T-cell (primary cell): ENCODE data around the gene ATP1B1. TPM values are rescaled to one million over a fixed set of nuclear protein-coding genes. Genes with fewer than 3 reads are reported as not detected.

Experiments
- ATAC-seq, 4 experiments: fragments of 200-7000 bp in 3 of 4; fragments of 150-1000 bp in 1 of 4; cut with Tn5 transposase; replicated peaks in 1 of 4; 1 replicate in 3 of 4; 2 replicates in 1 of 4; pipeline ENCODE4 v1.10.0; 2021; ENCODE audit warnings: moderate library complexity in 3 of 4, mild to moderate bottlenecking in 2 of 4, moderate number of reproducible peaks in 1 of 4
- CTCF ChIA-PET, 2 donors: fragments of 300-600 bp; sonication (Branson Sonifier 250); formaldehyde crosslinking; loops; one replicate each; lab custom pipeline; 2022; ENCODE audit warnings: antibody characterized with exemption in 2 of 2; lab: Charles Lee
- POLR2A ChIA-PET, 2 donors: fragments of 300-600 bp; sonication (Branson Sonifier 250); formaldehyde crosslinking; loops; one replicate each; lab custom pipeline; 2022; ENCODE audit warnings: antibody characterized with exemption in 2 of 2; lab: Charles Lee
- DNase-seq, 35 experiments: peaks; one replicate each; pipeline versions ENCODE4 v3.0.0 to v3.0.0-alpha.2; 2013 to 2023
- H3K27ac ChIP-seq: one replicate; pipeline ENCODE4 v1.5.1; 2013; ENCODE audit warnings: low read length
- H3K27me3 ChIP-seq, 2 experiments: replicated peaks in 1 of 2; 1 replicate in 1 of 2; 2 replicates in 1 of 2; pipeline versions ENCODE4 v1.6.1 to v1.7.0; 2013; ENCODE audit warnings: low read length in 1 of 2, mixed read lengths in 1 of 2; ENCODE audit not compliant: control insufficient read depth in 2 of 2, insufficient read depth in 2 of 2; ENCODE audit errors: extremely low read depth in 1 of 2
- H3K36me3 ChIP-seq, 2 donors: 1 replicate in 1 of 2; 2 replicates in 1 of 2; pipeline versions ENCODE4 v1.6.1 to v1.7.0; 2013; ENCODE audit warnings: low read length in 1 of 2; ENCODE audit not compliant: control insufficient read depth in 2 of 2, insufficient read depth in 1 of 2; ENCODE audit errors: extremely low read depth in 1 of 2
- H3K4me1 ChIP-seq, 2 experiments: 1 replicate in 1 of 2; 2 replicates in 1 of 2; pipeline versions ENCODE4 v1.6.1 to v1.7.0; 2013; ENCODE audit warnings: low read length in 2 of 2, mixed read lengths in 1 of 2; ENCODE audit not compliant: insufficient read depth in 2 of 2, control insufficient read depth in 1 of 2; ENCODE audit errors: extremely low read depth in 1 of 2
- H3K4me3 ChIP-seq, 2 donors: 1 replicate in 1 of 2; 2 replicates in 1 of 2; pipeline versions ENCODE4 v1.5.1 to v1.7.0; 2013; ENCODE audit warnings: mild to moderate bottlenecking in 2 of 2, low read length in 1 of 2, moderate library complexity in 1 of 2; ENCODE audit not compliant: control insufficient read depth in 1 of 2; ENCODE audit errors: extremely low read depth in 1 of 2
- H3K9me3 ChIP-seq: 2 replicates; pipeline ENCODE4 v1.7.0; 2013
- H3K27ac Mint-ChIP-seq, 2 donors: one replicate each; pipeline ENCODE4 v1.8.0; 2020 to 2021; ENCODE audit warnings: mild to moderate bottlenecking in 2 of 2, mixed read lengths in 2 of 2
- H3K27me3 Mint-ChIP-seq, 2 donors: one replicate each; pipeline ENCODE4 v1.8.0; 2021 to 2022; ENCODE audit warnings: mixed read lengths in 2 of 2
- H3K36me3 Mint-ChIP-seq: one replicate; pipeline ENCODE4 v1.8.0; 2021; ENCODE audit warnings: mixed read lengths
- H3K4me1 Mint-ChIP-seq, 3 donors: one replicate each; pipeline ENCODE4 v1.8.0; 2020 to 2022; ENCODE audit warnings: mixed read lengths in 3 of 3, mild to moderate bottlenecking in 1 of 3
- H3K4me3 Mint-ChIP-seq, 3 donors: one replicate each; pipeline ENCODE4 v1.8.0; 2020 to 2022; ENCODE audit warnings: mild to moderate bottlenecking in 3 of 3, mixed read lengths in 3 of 3, moderate library complexity in 3 of 3
- H3K9me3 Mint-ChIP-seq, 3 donors: one replicate each; pipeline ENCODE4 v1.8.0; 2020 to 2022; ENCODE audit warnings: mixed read lengths in 3 of 3
- WGBS: methylation state at CpG from one replicate; pipeline ENCODE4 v1.1.5; 2013; ENCODE audit warnings: missing lambda C conversion rate; ENCODE audit not compliant: insufficient coverage; 5-methylcytosine and 5-hydroxymethylcytosine counted together
- total RNA-seq, 35 experiments: library from RNA in 6 of 35; stranded (reverse) in 6 of 35; fragments of 120-200 nt in 1 of 35; gene quantifications; one replicate each; pipeline versions ENCODE4 v1.2.1 to v1.2.4 and lab custom pipeline; 2013 to 2026

The ATP1B1 gene
- total RNA-seq, 5 donors from 2014 or later (not counting 1 experiment from before 2014, with no cell fraction given) = 2.5 to 6.1 (median 3.9) TPM

- Histone ChIP-seq H3K27ac (no peak overlapping the region), H3K4me1 (no peaks in the 10 kb centered on the region), H3K36me3 (no peaks in the 10 kb centered on the region), H3K4me3 (no peak overlapping the region), H3K9me3 (no peaks in the 10 kb centered on the region), H3K27me3 (peaks cover 0 to 3% of the 10 kb centered on the region in 2 experiments)
- Mint-ChIP-seq H3K4me1 (no peaks in the 10 kb centered on the region), H3K36me3 (no peaks in the 10 kb centered on the region), H3K9me3 (peaks cover 0 to 11% (median 7%) of the 10 kb centered on the region in 3 donors), H3K27me3 (peaks cover 0 to 5% of the 10 kb centered on the region in 2 donors), H3K27ac (no peak overlapping the region), H3K4me3 (no peak overlapping the region)
- no peak for DNase-seq
- POLR2A ChIA-PET = interaction anchor here in 1 of 2 donors (0.6 kb wide), 1 partner anchor 194 kb away, joined by 3 read pairs; no protein-coding TSS in a partner anchor
- WGBS = no CpG with 5 or more reads among the region's 2 CpGs
- no peak for ATAC-seq
- CTCF ChIA-PET = interaction anchor here in 1 of 2 donors (1.0 kb wide), 1 partner anchor 40 kb away, joined by 3 read pairs; no protein-coding TSS in a partner anchor
These were observed 35.9 kb upstream of the ATP1B1 start for GRCh38 chr1:169070547-169070946.

- H3K4me1 Mint-ChIP-seq = no peaks in the 10 kb centered on the region
- H3K36me3 Mint-ChIP-seq = no peaks in the 10 kb centered on the region
- no peaks in the 10 kb centered on the region for H3K9me3 ChIP-seq
- H3K9me3 Mint-ChIP-seq = peaks cover 0 to 11% (median 7%) of the 10 kb centered on the region in 3 donors
- CTCF ChIA-PET = interaction anchor here in 1 of 2 donors (1.0 kb wide), 1 partner anchor 40 kb away, joined by 3 read pairs; no protein-coding TSS in a partner anchor
- no peak overlapping the region for H3K27ac Mint-ChIP-seq
- H3K4me1 ChIP-seq = no peaks in the 10 kb centered on the region
- no peak for DNase-seq
- peaks cover 0 to 3% of the 10 kb centered on the region in 2 experiments for H3K27me3 ChIP-seq
- no peak overlapping the region for H3K4me3 Mint-ChIP-seq
- POLR2A ChIA-PET = interaction anchor here in 1 of 2 donors (0.6 kb wide), 1 partner anchor 194 kb away, joined by 3 read pairs; no protein-coding TSS in a partner anchor
- 90% methylated on average over 2 of the region's 3 CpGs for WGBS
- ATAC-seq = no peak
- peaks cover 0 to 5% of the 10 kb centered on the region in 2 donors for H3K27me3 Mint-ChIP-seq
- H3K36me3 ChIP-seq = no peaks in the 10 kb centered on the region
- H3K27ac ChIP-seq = no peak overlapping the region
- H3K4me3 ChIP-seq = no peak overlapping the region
These were observed 35.5 kb upstream of the ATP1B1 start for GRCh38 chr1:169070958-169071357.

GRCh38 chr1:169072945-169073725 lies 33.4 kb upstream of the ATP1B1 start:
- Mint-ChIP-seq H3K27ac (no peak overlapping the region), H3K36me3 (no peaks in the 10 kb centered on the region), H3K9me3 (no peaks in the 10 kb centered on the region), H3K4me1 (no peaks in the 10 kb centered on the region), H3K4me3 (no peak overlapping the region), H3K27me3 (peaks cover 0 to 5% of the 10 kb centered on the region in 2 donors)
- H3K9me3 ChIP-seq = no peaks in the 10 kb centered on the region
- no peaks in the 10 kb centered on the region for H3K36me3 ChIP-seq
- no peak overlapping the region for H3K4me3 ChIP-seq
- WGBS = 100% methylated on average over 1 of the region's 6 CpGs
- no peak for DNase-seq
- POLR2A ChIA-PET = no interaction called here
- H3K4me1 ChIP-seq = no peaks in the 10 kb centered on the region
- no peak overlapping the region for H3K27ac ChIP-seq
- no peak for ATAC-seq
- CTCF ChIA-PET = no interaction called here
- H3K27me3 ChIP-seq = peaks cover 0 to 3% of the 10 kb centered on the region in 2 experiments

- no CpG with 5 or more reads among the region's 1 CpG for WGBS
- no peaks in the 10 kb centered on the region for H3K4me1 ChIP-seq
- DNase-seq = no peak
- ChIA-PET POLR2A (interaction anchor here in 1 of 2 donors (0.6 kb wide), 1 partner anchor 815 kb away, joined by 9 read pairs; no protein-coding TSS in a partner anchor), CTCF (interaction anchor here in 1 of 2 donors (1.0 kb wide), 1 partner anchor 14 kb away, joined by 3 read pairs; no protein-coding TSS in a partner anchor)
- Mint-ChIP-seq H3K27me3 (no peaks in the 10 kb centered on the region), H3K9me3 (no peaks in the 10 kb centered on the region), H3K4me3 (no peak overlapping the region), H3K4me1 (no peaks in the 10 kb centered on the region), H3K27ac (no peak overlapping the region), H3K36me3 (no peaks in the 10 kb centered on the region)
- H3K36me3 ChIP-seq = no peaks in the 10 kb centered on the region
- peaks cover 0 to 1% of the 10 kb centered on the region in 2 experiments for H3K27me3 ChIP-seq
- no peak for ATAC-seq
- H3K27ac ChIP-seq = no peak overlapping the region
- H3K4me3 ChIP-seq = no peak overlapping the region
- H3K9me3 ChIP-seq = no peaks in the 10 kb centered on the region
These were observed 28.2 kb upstream of the ATP1B1 start for GRCh38 chr1:169078163-169078883.

- DNase-seq (no peak), ATAC-seq (no peak)
- H3K9me3 Mint-ChIP-seq = no peaks in the 10 kb centered on the region
- POLR2A ChIA-PET = no interaction called here
- H3K4me3 ChIP-seq = no peak overlapping the region
- peaks cover 0 to 2% of the 10 kb centered on the region in 2 experiments for H3K4me1 ChIP-seq
- H3K27me3 ChIP-seq = no peaks in the 10 kb centered on the region
- H3K9me3 ChIP-seq = no peaks in the 10 kb centered on the region
- H3K4me1 Mint-ChIP-seq = peaks cover 3 to 10% (median 6%) of the 10 kb centered on the region in 3 donors
- CTCF ChIA-PET = no interaction called here
- no peak overlapping the region for H3K27ac ChIP-seq
- no peaks in the 10 kb centered on the region for H3K27me3 Mint-ChIP-seq
- no peaks in the 10 kb centered on the region for H3K36me3 Mint-ChIP-seq
- H3K27ac Mint-ChIP-seq = no peak overlapping the region
- H3K36me3 ChIP-seq = no peaks in the 10 kb centered on the region
- 93% methylated on average over 5 of the region's 5 CpGs for WGBS
- no peak overlapping the region for H3K4me3 Mint-ChIP-seq
These were observed 24.9 kb upstream of the ATP1B1 start for GRCh38 chr1:169081503-169082123.

GRCh38 chr1:169085911-169086310 lies 20.6 kb upstream of the ATP1B1 start:
- ChIA-PET POLR2A (interaction anchor here in 1 of 2 donors (0.5 kb wide), 1 partner anchor 122 kb away, joined by 3 read pairs; no protein-coding TSS in a partner anchor), CTCF (interaction anchor here in 1 of 2 donors (0.5 to 0.8 kb wide), 2 partner anchors 25 to 1140 kb away, joined by 3 to 5 read pairs; no protein-coding TSS in a partner anchor)
- peaks cover 4 to 8% of the 10 kb centered on the region in 2 experiments for H3K4me1 ChIP-seq
- Mint-ChIP-seq H3K4me3 (no peak overlapping the region), H3K36me3 (no peaks in the 10 kb centered on the region), H3K4me1 (peaks cover 17 to 23% (median 17%) of the 10 kb centered on the region in 3 donors), H3K27ac (no peak overlapping the region), H3K27me3 (no peaks in the 10 kb centered on the region), H3K9me3 (no peaks in the 10 kb centered on the region)
- no peak for ATAC-seq
- H3K9me3 ChIP-seq = no peaks in the 10 kb centered on the region
- no peaks in the 10 kb centered on the region for H3K36me3 ChIP-seq
- H3K27ac ChIP-seq = no peak overlapping the region
- no peaks in the 10 kb centered on the region for H3K27me3 ChIP-seq
- WGBS = 82% methylated on average over 2 of the region's 2 CpGs
- H3K4me3 ChIP-seq = no peak overlapping the region
- no peak for DNase-seq
